GM18909 (cell line): Measurements from ENCODE around the gene PRR23E.

Experiments
- ATAC-seq: cut with Tn5 transposase; IDR thresholded peaks from one replicate; pipeline ENCODE4 v1.9.1; 2021; ENCODE audit warnings: mild to moderate bottlenecking; ENCODE audit not compliant: unreplicated experiment, poor library complexity

The PRR23E gene

DNA sequence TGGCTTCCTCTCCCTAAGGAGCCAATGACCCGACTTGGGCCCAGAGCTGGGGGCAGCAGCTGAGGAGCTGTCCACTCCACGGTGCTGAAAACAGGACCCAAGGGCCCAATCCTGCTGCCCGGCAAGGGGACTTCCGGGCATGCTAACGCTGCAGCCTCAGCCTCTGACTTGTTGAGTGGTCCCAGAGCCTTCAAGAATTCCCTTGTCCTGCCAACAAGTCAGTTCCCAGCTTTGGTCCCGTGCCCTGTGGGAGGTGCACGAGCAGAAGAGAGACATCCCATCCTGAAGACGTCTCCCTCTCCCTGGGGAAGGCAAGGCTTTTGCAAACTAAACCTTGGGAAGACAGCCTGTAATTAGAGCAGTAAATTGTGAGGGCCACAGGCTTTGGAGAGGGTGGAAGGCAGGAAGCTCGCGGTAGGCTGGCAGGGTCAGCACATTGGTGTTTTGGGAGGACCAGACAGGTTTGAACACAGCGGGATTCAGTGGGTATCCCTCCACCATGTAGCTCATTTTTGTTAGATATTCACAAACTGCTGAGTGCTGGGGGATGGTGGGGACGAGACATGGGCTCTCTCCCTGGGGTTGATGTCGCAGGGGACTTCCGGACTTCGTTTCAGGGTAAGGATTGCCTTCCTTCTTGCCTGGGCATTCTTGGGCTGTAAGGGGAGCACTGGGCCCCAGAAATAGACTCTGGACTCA, 29.8 kb upstream of the PRR23E start:
- no peak for ATAC-seq

DNA sequence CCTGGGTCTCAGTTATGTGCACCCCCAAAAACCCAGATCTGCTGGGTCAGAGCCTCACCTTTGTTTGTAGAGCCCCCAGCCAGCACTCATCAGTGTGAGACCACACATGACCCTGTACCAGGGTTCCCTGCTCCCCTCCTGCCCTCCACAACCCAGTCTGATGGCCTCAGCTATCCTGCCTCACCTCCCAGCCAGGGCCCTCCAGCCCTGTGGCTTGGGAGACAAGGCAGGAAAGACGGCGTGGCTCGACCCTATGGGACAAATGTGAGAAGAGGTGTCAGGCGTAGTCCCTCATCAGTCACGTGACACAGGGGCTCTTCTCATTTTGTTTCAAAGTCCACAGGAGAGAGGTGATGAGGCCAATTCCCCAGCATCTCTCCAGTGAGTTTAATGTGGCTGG, 28.3 kb upstream of the PRR23E start:
- no peak for ATAC-seq

DNA sequence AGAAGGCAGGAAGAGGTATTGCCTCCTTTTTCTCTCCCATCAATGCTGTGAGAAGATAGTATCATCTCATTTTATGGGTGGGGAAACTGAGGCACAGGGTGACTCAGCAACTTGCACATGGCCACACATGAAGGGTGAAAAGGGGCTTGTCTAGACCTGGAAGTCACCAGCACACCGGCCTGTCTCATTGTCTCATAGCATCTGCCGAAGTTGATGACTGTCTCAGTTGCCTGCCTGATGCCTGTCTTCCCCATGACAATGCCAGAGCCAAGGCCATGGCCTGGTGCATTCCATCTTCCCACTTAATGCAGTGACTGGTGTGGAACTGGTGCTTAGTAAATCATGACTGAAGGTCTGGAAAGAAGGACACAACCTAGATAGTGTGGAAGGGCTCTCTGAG, 27.9 kb upstream of the PRR23E start:
- no peak for ATAC-seq

DNA sequence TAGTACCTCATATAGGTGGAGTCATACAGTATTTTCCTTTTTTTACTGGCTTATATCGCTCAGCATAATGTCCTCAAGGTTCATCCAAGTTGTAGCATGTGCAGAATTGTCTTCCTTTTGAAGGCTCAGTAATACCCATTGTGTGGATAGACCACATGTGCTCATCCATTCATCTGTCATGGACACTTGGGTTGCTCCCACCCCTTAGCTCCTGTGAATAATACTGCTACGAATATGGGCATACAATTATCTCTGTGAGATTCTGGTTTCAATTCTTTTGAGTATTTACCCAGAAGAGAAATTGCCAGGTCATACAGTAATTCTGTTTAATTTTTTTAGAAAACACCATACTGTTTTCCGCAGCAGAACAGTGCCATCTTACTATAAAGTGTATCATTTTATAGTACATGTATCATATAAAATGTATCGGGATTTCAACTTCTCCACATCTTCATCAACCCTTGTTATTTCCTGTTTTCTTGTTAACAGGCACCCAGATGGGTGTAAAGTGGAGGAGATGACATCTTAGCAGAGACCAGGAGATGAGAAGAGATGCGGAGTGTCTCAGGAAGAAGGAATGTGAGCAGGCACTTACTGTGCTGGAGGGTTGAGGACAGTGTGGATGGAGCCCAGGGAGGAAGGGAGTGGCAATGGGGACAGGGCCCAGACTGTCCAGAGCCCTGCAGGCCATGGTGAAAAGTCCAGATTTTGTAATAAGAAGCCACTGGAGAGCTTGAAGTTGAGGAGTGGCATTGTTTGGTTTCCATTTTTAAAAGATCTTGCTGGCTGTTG, 27.0 kb upstream of the PRR23E start:
- no peak for ATAC-seq

DNA sequence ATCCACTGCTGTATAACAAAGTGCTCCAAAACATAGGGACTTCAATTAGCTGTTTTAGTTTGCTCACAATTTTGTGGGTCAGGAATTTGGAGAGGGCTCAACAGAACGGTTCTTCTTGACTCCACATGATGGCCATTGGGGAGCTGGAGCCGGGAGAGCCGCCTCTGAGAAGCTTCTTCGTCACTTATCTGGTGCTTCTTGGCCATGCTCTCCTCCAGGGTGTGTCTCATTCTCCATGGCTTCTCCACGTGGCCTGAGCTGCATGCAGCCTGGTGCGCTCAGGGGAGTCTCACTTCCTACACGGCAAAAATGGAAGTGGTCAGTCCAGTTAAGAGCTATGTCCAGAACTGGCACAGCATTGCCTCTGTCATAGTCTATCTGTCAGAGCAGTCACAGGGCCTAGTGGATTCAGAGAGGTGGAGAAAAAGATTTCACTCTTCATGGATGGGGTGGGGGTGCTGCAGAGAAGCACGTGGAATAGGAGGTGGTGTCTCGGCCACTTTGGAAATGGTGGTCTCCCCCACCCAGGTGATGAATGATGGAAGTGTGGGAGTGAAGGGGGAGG, 26.3 kb upstream of the PRR23E start:
- ATAC-seq: no peak

DNA sequence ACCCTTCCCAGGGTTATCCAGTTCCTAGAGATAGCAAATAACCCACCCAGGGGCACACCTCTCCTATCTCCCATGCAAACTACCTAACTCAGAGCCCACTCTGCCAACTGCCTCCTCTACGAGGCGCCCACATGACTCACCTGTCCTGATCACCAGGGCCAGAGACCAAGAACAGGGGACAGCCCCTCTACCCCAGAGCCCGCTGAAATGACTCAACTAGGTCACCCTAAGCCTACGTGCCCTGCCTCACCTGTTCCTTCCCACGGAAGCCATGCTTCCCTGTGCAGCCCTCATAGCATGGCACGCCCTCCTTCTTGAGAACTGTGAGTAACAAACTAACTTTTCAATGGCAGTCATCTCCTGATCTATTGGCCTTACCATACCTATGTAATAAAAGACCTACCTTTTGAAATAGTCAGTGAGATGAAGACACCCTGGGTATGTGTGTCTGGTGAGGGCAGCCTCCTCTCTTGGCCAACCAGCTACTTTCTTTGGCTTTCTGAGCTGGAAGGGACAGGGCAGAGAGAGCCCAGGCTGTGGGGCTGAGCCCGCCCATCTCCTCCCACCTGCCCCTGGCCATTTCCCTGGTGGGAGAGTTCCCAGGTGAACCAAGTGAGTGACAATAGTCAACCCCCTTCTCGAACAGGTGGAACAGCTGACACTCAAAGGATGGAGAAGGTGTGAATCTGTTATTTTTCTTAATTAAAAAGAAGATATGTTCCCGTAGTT, 25.5 kb upstream of the PRR23E start:
- ATAC-seq: no peak

DNA sequence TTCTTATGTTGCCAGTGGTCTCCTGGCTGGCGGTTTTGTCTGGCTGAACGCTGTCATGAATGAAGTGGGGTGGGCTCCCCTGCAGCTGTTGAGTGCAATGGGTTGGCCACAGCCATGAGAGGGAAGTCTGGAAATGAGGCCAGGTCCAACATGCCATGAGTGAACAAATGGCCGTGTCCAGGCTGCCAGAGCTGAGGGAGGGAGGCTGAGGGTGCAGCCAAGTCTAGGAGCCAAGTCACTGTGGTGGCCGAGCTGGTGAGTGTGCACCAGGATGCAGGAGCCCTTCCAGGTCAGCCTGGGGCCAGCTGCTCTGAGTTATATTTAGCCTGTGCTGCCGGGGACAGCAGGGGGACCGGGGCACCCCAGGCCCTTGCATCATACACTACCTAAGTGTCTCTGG, 24.7 kb upstream of the PRR23E start:
- no peak for ATAC-seq

DNA sequence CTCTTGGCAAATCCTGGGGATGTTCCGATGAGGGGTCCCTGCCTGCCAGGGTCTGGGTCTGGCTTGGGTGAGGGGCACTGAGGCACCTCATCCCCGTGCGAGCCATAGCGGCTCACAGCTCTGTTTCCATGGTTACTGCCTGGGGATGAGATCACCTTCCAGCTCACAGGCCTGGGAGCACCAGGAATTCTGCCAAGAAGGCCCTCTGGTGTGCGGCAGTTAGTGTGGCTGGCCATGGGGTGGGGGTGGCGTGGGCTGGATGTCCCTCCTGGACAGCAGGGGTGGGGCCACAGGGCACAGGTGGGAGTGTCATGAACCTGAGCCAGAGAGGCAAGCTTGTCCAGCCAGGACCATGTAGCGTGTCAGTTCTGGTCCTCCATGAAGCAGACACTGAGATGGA, 22.1 kb upstream of the PRR23E start:
- ATAC-seq: no peak

DNA sequence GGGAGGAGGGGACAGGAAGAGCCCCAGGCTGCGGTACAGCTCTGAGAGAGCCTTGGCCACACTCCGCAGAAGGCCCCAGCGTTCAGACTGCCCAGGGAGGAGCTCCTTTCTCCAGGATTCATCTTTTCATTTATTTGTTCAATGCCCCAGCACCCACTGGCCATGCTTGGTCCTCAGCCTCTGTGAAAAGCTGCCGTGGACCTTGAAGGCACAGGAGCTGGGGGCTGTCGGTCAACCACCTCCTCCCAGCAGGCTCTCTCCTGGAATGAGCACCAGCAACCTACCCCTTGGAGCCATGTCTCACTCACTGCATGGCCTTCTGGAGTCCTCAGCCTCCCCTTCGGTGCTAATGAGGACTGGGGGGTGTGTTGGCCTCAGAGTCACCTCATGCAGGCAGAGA, 21.6 kb upstream of the PRR23E start:
- ATAC-seq: no peak

DNA sequence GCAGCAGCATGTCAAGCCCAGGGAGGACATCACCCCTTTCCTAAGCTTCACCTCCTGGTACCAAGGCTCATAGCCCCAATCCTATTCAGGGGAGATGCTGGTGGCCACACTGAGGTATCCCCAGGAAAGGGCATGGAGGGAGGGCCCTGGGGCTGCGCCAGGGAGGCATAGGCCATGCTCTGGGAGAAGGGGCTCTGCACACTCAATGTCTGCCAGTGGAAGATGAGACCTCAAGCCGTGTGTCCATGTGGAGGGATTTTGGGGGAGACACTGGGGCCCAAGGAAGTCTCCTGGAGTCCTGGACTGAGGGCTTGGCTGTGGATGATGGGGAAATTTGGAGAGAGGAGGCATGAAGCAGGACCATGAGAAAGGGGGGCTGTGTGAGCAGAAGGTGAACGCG, 21.2 kb upstream of the PRR23E start:
- no peak for ATAC-seq

DNA sequence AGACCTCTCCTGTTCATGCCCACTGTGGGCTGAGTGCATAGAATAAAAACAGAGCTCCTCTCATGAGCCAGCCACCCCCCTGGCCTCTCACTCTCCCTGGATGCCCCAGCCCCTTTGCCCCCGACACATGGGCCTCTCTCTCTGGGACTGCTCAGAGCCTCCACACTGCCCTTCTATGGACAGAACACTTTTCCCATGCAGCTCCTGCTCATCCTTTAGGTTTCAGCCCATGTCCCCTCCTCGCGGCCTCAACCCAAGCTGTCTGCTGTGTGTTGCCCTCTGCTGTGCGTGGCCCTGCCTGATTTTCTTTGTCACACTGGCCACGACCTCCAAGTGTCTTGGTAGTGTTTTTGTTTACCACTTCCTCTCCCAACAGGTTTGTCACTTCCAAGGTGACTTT, 20.7 kb upstream of the PRR23E start:
- no peak for ATAC-seq

DNA sequence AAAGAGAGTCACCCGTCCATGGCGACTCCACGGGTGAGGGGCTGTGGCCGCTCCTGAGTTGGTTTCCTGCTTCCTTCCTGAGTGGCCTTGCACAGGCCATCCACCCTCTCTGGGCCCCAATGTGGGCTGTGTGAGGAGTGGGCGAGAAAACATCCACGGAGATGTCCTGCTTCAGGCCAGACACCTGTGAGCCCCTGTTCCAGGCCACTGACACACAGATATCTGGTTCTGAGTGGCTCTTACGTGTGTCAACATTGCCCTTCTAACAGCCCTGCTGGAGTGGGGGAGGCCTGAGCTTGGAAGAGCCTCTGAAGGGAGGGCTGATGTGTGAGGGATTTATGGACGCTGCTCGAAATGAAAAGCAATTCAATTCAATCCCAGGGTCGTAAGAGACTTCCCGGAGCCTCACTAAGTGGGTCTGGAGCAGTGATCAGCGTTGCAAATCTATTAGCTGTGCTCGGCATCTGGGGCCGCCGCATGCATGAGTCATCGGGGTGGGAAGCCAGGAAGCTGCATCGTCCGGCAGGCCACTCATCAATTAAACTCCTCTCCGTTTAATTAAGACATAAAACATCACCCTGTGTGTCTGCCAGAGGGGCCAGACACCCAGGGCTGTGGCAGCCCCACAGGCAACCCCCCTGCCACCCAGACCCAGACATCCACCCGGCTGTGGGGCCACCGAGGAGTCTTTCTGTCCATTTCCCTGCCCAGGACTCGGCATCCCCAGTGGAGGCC, 20.0 kb upstream of the PRR23E start:
- ATAC-seq: no peak

DNA sequence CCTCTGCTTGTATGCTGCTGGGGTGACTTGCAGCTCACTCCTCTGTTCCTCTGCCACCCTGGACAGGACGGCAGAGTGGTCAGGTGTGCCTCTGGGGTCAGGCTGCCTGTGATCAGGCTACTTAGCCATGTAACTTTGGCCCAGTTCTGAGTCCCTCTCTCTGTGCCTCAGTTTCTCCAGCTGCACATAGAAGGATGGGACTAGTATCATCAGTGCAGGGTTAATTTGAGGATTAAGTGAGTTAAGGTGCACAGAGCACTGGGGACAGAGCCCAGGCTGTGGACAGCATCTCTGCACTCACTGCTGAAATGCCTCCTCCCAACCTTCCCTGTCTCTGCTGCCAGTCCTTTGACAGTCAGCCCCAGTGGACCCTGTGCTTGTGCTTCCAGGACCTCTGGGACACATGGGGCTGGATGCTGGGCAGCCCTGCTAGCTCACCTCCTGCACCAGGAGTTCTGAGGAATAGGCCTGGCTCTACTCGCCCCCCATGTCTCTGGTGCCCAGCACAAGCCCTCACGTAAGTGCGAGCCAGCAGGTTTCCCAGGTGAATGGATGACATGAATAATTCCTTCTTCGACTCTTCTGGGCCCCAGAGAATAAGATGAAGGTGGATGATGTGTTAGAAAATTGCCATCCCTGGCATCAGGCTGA, 19.3 kb upstream of the PRR23E start:
- no peak for ATAC-seq

DNA sequence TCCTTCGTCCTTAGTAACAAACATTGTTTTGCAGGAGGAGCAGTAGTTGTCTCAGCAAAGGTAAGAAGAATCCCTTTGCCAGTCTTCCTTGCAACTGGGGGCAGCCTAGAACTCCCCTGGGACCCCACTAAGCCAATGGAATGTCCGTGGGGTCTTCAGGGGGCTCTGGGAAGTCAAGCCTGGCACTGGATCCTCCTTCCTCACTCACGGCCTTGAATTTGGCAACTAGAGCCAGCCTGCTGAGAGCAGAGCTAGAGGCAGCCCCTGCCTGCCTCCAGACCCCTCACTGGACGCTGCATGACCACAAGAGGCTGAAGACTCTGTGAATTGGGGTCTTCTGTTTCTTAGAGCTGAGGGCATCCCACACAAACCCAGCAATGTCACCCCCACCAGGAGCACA, 18.6 kb upstream of the PRR23E start:
- no peak for ATAC-seq

DNA sequence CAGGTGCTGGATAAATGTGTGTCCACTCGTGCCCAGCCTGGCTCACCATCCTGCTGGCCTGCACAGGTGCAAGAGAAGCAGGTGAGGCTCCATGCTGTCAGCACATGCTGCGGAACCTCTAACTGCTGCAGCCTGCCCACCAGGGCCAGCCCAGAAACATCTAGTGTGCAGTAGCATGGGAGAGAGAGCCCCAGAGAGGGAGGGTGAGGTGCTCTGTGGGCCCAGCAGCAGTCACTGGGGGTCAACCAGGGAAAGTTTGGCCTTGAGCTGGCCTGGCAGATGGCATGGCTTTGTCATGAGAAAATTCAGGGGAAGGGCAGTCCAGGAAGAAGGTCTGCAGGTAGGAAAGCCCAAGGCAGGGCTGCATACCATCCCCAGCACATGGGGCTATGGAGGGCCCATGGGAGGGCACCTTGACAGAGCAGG, 18.2 kb upstream of the PRR23E start:
- no peak for ATAC-seq

DNA sequence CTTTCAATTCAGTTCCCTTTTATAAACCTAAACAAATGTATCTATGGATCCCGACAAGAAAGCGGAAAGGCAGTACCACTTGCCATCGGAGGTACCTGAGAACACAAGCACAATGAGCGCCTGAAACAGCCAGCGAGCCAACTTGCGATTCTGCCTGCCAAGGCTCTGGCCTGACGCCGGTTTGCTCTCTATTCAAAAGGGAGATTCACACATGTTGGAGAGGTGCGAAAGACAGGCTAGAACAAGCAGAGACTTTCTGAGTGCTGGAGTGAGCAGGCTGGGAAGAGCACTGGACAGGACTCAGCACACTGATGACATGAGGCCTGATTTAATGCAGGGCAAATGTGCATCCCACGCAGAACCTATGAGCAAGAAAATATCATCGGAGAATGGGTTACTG, 17.7 kb upstream of the PRR23E start:
- no peak for ATAC-seq

DNA sequence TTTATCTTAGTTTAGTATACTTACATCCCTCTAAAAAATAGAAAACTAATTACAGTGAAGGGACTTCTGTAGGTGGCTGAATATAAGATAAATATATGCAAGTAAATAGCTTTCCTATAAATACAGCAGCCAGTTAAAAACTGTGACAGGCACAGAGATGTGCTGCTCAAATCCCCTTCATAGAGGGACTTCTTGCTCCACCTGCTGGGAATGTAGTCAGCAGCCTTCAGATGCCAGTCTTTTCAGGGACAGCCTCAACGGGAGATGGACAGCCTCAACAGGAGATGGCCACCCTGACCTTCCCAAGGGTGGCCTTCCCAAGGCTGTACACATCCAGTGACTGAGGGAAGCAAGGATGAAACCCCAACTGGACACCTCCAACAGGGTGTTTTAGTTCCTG, 15.7 kb upstream of the PRR23E start:
- no peak for ATAC-seq

DNA sequence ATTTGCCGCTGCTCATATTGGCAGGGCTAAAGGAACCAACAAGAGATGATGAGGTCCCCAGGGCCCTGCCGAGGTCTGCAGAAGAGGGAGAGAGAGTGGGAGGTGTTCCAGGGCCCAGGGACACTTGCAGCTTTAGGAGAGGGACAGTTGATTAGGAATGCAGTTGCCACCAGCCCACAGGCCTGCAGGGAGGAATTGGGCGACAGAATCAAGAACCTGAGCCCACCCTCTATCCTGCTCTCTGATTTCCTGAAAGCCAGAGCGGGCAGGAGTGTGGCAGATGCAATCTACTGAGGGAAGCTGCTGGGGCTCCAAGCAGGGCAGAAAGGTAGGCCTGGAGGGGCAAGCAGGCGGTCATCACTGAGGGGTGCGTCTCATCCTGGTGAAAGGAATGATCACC, 12.1 kb upstream of the PRR23E start:
- ATAC-seq: no peak

DNA sequence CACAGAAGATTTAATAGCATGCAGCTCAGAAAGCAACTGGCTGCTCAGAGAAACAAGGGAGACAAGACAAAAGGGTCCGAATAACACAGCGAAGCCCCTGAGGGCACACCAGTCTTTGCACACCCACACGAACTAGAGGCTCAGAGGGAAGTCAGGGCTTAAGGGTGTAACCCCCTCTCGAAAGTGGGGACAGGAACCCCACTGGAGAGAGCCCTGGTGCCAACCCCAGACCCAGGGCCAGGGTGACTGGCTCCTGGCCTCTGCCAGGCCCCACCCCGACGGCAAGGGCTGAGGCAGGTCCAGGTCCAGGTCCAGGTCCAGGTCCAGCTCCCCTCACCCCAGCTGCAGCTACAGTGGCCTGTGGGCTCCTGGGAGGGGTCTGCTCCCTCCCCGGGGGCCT, 10.5 kb upstream of the PRR23E start:
- no peak for ATAC-seq
